Islet of Langerhans (tissue), 1 donor: ENCODE measurements around the gene TPST1.
"Not testable (repeated sequence)": the region's sequence is repeated elsewhere in the genome, so short reads cannot be mapped to it uniquely, and the experiment has no call there.

ENCODE experiments used
- FAIRE-seq: peaks from one replicate; lab custom pipeline; 2011; peaks lifted over from hg19 to GRCh38; lab: Jason Lieb, UNC

TPST1 gene

DNA sequence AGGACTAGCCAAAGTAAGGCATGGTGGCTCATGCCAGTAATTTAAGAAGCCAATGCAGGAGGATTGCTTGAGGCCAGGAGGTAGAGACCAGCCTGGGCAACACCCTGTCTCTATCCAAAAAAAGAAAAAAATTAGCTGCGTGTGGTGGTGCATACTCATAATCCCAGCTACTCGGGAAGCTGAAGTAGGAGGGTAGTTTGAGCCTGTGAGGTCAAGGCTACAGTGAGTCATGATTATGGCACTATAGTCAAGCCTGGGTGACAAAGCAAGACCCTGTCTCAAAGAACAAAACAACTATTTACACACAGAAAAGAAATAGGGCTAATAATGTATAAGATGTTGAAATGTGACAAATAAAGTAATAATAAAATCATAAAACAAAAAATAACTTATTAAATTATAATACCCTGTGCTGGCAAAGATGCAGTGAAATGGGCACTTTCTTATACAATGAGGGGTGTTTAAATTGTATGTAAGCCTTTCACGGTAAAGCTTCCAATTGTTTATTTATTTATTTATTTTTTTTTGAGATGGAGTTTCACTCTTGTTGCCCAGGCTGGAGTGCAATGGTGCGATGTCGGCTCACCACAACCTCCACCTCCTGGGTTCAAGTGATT is 175.2 kb downstream of the TPST1 start:
- FAIRE-seq: no peak

GRCh38 chr7:66382182-66382923 is 177.2 kb downstream of the TPST1 start:
- FAIRE-seq: not testable (repeated sequence)

DNA sequence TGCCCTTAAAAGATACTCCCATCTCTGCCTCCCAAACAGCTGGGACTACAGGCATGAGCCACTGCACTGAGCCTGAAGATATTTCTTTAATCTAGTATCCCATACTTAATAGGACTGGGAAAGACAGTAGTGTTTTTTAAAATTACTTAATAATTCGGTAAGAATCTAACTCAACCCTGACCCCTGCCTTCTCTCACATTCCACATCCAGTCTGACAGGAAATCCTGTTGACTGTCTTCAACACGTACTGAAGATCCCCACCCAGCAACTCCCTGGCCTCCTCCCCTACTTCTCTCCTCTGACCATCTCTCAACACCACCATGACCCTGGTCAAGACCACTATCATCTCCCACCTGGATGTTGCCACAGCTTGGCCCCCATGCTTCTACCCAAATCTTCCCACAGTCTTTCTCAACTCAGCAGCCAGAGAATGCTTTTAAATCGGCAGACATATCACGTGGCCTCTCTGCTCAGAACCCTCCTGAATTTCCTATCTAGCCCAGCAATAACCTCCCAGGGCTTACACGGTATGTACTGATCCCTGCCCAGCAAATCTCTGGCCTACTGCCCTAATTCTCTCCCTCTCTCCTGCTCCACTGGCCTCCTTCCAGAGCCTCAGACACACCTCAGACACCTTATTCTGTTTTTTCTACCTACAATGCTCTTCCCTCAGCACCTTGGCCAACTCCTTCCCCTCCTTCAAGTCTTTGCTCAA is 180.2 kb downstream of the TPST1 start:
- not testable (repeated sequence) for FAIRE-seq

DNA sequence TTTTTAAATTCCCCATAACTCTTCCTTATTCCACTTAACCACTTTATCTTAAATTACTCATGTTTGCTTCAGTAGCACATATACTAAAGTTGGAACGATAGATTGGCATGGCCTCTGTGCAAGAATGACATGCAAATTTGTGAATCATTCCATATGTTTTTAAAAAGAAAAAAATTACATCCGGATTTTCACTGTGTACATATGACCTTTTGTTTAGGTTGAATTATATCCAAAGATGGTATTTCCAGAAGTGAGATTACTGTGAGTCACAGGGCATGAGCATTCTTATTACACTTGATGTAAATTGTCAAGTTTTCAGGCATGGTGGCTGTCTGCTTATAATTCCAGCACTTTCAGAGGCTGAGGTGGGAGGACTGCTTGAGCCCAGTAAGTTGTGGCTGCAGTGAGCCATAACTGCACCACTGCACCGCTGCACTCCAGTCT is 190.0 kb downstream of the TPST1 start:
- FAIRE-seq: not testable (repeated sequence)

- FAIRE-seq: not testable (repeated sequence)
Observed at GRCh38 chr7:66396052-66396451, 190.9 kb downstream of the TPST1 start.

GRCh38 chr7:66398841-66399240 is 193.7 kb downstream of the TPST1 start:
- FAIRE-seq: not testable (repeated sequence)

- no peak for FAIRE-seq
Observed at GRCh38 chr7:66399566-66399965, 194.4 kb downstream of the TPST1 start.

GRCh38 chr7:66400400-66400799 is 195.3 kb downstream of the TPST1 start:
- FAIRE-seq: no peak

- not testable (repeated sequence) for FAIRE-seq
Observed at GRCh38 chr7:66401126-66401525, 196.0 kb downstream of the TPST1 start.

- not testable (repeated sequence) for FAIRE-seq
Observed at GRCh38 chr7:66401932-66402331, 196.8 kb downstream of the TPST1 start.

DNA sequence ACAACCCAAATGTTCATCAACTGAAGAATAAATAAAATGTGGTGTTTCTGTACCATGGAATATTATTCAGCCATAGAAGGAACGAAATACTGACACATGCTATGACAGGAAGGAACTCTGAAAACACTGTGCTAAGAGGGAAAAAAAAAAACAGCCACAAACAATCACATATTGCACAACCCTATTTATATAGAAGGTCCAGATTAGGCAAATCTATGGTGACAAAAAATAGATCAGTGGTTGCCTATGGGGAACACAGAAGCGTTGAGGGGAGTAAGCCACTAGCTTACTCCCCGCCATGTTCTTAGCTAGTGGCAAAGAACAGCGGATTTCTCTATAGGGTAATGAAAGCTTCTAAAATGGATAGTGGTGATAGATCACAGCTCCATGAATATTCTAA is 198.4 kb downstream of the TPST1 start:
- no peak for FAIRE-seq

- FAIRE-seq: no peak
Observed at GRCh38 chr7:66409493-66409892, 204.4 kb downstream of the TPST1 start.
